GM19328 (cell line): ENCODE data around the gene EVX2.

Experiments
- ATAC-seq: cut with Tn5 transposase; IDR thresholded peaks from one replicate; pipeline ENCODE4 v1.9.1; 2021; ENCODE audit warnings: mild to moderate bottlenecking, moderate library complexity; ENCODE audit not compliant: unreplicated experiment

EVX2 gene

DNA sequence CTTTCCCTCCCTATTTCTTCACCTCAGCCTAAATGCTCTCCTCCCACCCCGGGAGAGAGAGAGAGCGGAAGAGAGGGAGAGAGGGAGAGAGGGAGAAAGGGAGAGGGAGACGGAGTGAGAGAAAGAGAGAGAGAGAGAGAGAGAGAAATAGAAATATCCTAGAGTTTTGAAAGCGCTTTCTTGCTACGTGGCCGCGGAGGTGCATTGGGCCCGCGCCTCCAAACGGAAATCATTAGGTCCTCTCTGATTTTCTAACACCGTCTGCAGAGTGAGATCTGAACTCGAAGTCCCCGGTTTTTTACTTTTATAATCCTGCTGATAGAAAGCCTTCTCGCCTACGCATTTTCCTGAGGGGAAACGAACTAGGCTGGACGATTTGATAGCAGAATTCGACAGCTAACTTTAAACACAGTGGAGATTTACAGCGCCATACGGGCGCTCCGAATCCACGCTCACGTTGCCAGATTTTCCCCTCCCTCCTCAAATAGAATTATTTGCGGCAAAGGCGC is 903 bp upstream of the EVX2 start:
- ATAC-seq: no peak

DNA sequence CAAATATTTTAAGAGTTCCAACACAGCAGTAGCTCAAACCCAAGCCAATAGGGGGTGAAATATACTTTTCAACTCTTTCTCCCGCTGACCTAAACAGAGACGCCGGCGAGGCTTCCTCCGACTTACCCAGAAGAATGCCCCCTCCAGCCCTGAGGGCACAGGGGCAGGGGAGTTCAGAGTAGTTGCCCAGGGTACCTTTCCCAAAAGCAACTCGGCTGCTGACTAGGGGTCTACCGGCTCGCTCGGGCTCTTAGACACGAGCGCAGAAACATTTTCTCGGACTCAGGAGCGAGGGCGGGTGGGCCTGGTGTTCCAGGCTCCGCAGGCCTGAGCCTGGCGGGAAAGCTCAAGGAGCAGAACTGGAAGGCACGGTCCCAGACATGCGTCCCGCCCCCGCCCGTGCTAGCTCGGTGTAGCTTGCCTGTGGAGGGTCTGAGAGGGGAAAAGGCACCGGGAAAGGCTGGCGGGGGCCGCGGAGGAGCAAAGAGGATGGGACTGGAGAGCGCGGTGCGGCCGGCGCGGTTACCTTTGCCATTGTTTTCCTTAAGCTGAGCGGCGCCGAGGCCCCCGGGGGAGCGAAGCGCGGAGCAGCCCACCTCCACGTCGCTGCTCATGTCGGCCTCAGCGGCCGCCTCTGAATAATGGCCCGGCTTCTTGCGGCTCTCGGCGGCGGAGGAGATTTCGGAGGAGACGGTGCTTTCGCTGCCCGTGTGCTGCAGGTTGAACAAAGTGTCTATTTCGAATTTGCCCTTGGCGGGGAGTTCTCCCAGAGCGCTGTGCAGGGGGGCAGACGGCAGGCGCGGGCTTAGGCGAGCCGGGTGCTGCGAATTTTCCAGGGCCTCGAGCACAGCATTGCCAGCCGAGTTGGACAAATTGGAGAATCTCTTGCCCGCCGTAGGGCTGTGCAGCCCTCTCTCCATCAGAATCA is 674 bp downstream of the EVX2 start:
- no peak for ATAC-seq

DNA sequence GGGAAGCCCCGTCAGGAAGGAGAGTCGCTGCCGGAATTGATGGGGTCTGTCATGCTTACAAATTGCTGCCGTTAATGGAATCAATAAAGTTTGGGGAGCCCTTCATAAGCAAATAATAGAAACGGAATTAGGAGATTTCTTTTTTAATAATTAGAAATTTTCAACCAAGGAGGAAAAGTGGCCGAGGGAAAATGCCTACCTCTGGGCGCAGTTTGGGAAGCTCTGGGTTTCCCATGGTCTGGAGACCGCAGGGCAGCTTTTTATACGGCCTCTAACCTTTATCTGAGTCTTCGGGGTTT is 1.3 kb downstream of the EVX2 start:
- ATAC-seq: no peak

DNA sequence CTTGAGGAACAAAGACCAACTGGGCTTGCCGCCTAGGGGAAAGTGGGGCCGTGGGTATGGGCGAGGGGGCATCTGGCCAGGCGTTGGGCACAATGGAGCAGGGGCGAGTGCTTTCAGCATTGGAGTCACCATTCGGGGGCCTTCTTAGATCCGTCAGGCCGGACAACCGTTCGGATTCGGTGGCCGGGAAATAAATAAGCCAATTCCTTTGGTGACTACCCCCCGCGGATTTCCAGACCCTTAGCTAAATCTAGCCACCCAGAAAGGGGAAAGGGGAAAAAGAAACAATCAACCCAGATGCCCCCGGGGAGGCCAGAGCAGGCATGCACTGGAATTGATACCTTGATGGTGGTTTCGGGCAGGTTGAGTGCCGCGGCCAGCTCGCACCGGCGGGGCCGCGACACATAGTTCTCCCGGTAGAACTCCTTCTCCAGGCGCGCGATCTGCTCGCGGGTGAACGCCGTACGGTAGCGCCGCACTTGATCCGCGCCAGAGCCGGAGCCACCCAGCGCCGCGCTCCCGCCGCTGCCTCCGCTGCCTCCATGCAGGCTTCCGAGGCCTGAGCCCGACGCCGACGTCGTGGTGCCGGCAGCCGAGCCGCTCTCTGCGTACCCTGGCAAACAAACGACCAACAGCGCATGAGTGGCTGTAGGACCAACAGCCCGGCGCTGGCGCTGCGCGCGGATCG is 1.8 kb downstream of the EVX2 start:
- ATAC-seq: no peak

DNA sequence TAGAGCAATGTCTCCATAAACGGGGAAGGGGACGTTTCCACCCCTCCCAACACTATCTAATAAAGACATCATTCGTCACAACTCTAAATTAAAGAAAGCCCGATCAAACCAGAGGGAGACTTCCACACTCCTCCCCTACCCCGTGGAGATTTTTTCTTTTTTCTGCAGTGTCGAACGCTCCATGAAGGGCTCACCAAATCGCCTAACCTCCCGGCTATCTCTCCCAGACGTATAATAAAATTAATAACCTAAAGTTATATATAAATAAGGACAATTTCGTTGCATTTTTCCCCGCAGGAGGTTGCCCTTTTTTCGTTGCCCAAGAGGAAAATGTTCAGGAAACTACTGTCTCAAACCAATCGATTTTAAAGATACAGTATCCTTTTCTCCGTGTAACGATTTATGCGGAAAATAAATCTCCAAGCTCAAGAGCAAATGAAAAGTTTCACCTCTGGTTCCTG is 2.4 kb downstream of the EVX2 start:
- no peak for ATAC-seq

DNA sequence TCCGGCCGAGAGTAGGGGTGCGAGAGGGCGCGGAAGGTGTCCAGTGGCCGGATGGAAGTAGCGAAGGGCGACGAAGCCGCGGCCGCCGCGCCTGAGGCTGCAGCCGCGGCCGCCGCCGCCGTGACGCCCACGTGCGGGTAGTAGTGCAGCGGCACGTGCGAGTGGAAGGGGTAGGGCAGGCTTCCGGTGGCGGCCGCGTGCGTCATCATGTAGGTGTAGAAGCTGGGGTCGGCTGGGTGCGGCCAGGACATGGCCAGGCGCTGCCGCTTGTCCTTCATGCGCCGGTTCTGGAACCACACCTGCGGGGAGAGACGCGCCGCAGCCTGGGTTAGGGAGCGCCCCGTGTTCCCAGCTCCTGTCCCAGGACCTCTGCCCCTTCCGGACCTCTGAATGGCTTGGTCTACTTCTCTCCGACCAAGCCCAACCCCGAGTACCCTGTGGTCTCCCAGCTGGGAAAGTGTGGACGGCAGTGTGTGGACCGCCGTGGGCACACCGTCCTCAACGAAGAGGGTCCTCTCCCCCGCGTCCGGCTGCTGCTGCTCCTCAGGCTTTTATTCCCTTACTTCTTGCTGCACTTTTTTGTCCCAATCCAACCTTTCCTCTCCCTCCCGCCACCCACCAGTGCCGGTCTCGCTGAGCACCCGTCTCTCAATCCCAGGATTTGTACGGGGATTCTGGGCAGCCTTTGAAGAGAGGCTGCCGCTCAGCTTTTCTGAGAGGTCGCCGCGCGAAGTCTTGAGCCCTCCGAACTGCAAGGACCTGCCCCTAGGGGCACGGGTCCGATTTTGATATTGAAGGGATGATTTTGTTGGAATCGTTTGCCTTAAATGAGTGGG is 3.0 kb downstream of the EVX2 start:
- no peak for ATAC-seq

DNA sequence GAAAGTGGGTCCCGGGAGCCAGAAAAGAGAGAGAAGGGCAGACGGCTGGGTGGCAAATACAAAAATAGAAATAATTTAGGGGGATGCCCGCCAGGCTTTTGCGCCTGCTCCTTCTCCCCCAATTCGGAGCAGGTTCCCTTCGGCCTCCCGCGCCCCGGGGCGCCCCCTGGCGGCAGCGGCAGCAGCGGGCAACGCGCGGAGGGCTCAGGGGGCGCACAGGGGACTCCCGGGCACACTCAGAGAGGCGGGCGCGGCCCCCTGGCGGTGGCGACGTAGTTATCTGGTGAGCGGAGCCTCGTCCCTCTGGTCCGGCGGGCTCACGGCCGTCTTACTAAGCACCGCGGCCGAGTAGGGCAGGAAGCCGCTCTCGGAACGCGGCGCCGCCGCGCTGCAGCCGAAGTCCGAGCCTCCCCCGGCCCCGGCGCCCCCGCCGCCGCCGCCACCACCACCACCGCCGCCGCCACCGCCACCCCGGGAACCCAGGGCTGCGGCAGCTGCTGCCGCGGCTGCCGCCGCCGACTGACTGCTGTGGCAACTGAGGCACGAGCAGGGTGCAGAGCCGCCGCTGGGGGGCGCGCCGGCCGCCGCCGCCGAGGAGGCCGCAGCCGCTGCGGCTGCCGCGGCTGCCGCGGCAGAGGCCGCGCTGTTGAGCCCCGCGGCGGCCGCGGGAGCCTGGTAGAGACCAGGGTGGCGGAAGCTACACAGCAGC is 3.8 kb downstream of the EVX2 start:
- no peak for ATAC-seq

DNA sequence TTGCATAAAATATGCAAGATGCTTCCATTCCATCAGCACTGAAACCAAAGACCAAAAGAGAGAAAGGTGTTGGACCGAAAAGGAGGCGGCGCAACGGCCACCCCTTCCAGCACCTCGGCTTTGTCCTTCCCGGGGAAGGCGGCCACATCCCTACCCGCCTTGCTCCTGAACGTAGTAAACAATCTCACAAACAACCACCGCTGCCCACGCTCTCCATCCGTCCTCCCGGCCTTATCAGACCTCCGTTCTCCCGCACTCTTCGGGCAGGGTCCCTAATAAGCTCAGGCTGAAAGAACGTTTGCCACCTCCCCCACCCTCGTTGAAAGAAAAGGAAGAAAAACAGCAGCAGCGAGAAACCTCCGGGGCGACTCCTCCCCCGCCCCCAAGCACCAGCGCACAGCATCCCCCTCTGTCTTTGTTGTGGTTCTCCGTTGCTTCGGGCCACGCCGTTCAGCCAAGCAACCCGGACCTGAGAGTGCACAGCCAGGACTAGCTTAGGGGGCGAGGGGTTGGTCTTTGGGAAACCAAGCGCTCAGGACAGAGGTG is 4.4 kb downstream of the EVX2 start:
- ATAC-seq: no peak

DNA sequence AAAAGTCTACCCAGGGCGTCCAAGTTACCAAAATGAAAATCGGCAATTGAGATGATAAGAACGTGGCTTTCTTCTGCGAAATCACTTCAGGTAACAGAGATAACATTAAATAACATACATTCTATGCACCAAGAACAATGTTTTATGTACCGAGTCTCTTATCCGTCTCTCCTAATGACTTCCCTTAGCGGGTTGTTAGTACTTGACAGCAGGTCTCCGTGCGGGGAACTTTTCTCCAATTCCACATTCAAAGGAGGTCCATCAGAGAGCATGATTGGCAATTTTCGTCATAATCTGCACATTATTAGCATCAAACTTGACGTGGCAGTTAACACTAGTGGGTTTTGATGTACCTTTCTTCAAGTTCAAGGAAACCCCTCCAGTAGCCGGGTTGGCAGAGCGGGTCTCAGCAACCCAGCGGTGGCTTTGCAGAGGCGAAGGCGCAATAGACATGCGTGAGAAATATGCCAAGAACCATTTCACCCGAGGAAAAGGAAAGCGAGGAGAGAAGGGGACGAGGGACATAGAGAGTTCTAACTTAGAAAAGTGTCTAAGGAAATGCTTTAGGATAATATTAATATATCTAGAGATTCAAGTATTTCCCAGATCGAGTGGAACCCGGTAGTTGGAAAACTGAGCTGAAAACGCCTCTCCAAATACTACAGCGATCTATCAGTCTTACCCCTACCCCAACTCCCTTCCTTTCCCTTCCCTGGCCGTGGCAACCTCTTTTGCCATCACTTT is 5.0 kb downstream of the EVX2 start:
- no peak for ATAC-seq

DNA sequence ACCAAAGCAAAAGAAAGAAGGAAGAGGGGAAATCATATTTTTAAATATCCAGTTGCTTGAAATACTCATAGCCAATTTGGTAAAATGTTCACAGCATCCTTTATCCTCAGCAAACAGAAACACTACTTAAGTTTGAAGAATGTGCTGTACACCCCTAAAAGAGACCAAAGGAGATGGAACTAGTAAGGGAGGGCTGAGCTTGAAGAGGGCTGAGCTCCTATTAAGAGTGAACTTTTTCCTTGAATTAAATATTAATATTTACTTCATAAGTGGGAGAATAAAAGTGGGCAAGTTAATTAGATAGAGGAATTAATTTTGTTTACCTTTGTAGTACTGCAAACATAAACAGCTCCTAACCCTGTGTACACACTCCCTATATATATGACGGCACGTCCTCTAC is 7.0 kb downstream of the EVX2 start:
- no peak for ATAC-seq

DNA sequence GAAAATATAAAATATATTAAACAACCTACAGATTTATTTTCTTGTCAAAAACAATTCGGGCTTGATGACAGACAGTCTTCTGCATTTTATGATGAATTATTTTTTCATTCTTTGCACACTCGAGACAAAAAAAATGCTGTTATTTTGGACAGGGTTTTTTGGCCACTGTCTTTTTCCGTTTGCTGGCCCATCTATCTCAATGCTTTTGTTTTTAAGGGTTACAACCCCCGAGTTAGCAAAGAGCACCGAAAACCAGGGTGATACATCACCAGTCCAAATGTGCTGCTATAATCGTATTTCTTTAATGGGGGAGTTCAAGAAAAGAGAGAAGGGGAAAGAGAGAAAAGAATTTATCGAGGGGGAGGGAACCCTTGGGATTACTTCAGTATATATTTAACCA is 7.7 kb downstream of the EVX2 start:
- ATAC-seq: no peak

DNA sequence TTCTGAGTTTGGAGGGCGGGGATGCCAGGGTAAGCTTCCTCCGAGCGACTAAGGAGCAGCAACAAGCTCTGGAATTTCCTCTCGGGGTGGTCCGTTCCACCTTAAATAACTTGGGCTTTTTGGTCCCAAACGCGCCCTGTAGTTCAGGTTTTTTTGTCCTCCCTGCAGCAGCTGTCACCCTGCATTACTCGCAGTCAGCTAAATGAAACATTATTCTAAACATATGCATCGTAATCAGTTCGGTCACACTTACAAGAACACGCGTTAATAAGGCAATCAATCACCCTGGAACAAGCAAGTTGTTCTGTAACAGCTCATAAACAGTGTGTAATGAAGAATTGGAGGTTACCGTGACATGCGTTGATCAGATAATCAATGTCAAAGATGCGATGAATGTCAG is 8.3 kb downstream of the EVX2 start:
- ATAC-seq: no peak

DNA sequence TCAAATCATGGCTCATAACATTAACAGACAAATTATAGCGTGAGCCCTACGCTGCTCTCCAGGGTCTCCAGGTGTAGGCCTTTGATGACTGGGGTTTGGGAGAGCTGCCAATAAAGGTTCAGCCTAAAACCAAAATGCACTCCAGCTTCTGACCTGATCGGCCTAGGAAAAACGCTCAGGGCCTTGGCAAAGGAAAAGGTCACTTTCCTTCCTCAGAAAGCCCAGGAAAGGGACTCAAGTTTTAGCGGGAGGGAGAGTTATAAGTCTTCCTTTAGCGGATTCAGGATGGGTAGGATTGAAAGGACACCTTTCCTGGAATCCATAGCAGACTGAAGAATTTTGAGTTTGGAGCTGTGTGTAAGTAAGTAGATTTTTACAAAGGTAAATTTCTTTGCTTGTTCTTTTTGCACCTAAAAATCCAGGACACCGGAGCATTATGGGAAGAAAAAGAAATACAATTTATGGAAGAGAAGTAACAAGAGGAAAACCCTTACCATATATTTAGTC is 8.8 kb downstream of the EVX2 start:
- ATAC-seq: no peak

DNA sequence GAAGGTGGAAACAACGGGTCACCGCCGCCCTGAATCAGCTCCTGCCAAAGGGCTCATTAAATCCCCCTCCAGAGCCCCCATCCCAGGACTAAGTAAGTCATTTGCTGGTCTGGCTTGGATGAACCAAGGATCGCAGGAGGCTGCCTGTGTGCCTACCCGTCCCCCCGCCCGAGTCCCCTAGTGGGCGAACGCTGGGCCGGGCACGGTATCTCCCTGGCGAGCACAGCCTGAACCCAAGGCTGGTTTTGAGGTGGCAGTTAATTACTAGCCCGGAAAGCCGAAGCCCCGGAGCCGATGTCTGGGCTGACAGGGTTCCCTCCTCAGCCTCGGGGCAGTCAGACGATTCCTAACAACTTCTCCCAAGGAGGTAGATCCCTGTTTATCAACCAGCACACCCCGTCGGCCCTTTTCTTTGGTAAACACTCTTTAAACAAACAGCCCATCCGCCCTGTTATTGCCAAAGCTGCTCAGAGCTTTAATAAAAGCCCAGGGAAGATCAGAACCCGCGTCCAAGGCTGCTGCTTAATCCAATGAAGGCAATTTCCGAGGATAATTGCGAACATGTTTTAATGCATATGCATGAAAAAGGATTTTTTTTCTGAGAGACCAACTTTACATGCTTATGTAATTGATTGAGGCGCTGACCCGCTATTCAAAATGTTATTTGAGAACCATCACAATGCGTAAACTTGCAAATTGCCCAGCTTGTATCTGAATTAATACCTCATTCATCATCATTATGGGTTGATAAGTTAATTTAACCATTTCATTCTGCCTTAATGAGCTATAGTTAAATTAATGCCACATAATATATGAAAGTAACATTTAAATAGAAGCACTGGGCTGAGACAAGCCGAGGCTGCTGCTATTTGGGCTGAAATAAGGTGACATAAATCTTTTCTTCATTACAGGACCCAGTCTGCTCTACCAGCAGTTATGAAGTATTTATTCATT is 10.5 kb downstream of the EVX2 start:
- ATAC-seq: no peak

DNA sequence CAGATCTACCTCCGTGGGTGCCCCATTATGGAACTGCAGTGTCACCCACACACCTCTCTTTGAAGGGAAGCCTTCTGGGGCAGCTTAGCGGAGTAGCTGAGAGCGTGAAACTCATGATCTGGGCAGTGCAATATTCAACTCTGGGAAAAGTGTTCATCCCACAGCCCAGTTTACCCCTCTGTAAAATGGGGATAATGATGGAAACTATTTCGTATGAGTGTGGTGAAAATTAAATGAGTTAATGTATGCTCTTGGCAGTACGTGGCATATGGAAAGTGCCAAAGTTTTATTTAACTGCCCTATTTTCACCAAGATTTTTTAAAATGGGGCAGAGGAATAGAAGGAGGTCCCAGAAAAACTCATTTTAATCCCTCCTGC is 11.5 kb downstream of the EVX2 start:
- no peak for ATAC-seq

DNA sequence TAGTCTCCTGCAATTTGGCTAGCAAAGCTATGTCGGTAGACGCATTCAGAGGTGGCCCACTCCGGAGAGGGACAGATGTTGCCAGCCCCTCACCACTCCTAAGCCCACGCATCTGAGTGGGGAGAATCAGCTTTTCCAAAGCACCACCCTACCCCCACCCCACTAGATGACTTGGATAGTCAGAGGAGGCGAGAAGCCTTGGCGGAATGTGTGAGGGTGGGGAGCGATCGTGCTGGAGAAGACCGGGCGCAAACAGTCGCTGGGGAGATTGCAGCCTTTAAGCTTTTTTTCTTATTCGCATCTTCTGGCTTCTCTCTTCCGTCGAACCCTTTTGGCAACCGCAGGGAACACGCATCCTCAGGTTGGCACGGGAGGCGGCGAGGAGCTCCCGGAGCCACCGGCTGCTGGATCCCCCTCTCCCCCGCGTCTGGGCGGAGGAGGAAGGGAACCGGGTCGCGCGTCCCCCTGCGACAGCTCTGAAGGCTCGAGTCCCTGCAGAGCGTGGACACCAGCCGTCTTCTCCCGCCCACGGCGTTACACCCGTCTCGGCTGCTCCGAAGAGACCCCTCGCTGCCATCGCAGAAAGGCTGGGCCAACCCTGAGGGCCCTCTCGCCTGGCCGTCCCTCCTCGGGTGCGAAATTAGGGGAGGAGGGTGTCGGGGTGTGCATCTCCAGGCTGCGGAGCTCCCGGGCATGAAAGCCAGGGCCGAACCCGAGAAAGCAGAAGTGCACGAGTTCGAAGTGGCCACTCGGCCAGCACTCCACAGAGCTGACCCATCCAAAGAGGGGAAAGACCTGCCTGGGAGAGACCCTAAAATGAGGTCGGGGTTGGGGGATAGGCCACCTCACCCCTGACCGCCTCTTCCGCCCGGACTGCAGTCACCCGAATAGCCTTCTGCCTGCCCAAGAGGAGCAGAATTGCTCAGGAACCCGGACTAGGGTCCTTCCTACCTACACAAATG is 12.2 kb downstream of the EVX2 start:
- ATAC-seq: no peak

DNA sequence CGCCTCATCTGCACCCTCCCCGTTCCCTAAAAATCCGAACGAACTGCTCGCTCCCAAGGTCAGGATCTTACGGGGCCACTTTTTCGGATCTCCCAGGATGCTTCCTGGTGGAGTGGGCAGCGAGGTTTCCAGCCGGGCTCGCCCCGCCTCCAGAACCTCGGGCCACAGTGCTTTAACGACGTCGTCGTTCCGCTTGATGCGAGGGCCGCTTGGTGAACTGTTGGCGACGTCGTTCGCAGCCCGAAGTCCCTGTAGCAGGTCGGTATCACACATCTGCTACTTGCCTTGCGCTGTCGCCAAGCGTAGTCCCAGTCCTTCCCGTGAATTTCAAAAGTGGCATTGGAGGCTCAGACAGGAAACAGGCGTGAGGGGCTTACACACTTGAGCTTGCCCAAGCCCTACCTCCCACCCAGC is 15.3 kb downstream of the EVX2 start:
- no peak for ATAC-seq
